Upper lobe of right lung (tissue), 1 donor: ENCODE measurements around the gene CCDC183. TPM values are rescaled to one million over a fixed set of nuclear protein-coding genes. Genes with fewer than 3 reads are reported as not detected.
"Not testable (repeated sequence)": the region's sequence is repeated elsewhere in the genome, so short reads cannot be mapped to it uniquely, and the experiment has no call there.

Experiments
- ATAC-seq: fragments of 200-7000 bp; cut with Tn5 transposase; one replicate; pipeline ENCODE4 v1.9.1; 2020; ENCODE audit warnings: mild to moderate bottlenecking, moderate library complexity
- DNase-seq: peaks from one replicate; pipeline ENCODE4 v3.0.0-alpha.2; 2020
- H3K27ac ChIP-seq: fragments of 200-600 bp; one replicate; pipeline ENCODE4 v1.8.0; 2022
- H3K27me3 ChIP-seq: fragments of 200-600 bp; one replicate; pipeline ENCODE4 v1.8.0; 2022; ENCODE audit warnings: mild to moderate bottlenecking
- H3K36me3 ChIP-seq: fragments of 200-600 bp; one replicate; pipeline ENCODE4 v1.8.0; 2022
- H3K4me1 ChIP-seq: fragments of 200-600 bp; one replicate; pipeline ENCODE4 v1.8.0; 2022
- H3K4me3 ChIP-seq: fragments of 200-600 bp; one replicate; pipeline ENCODE4 v1.8.0; 2022; ENCODE audit warnings: mild to moderate bottlenecking
- H3K9me3 ChIP-seq: fragments of 200-600 bp; one replicate; pipeline ENCODE4 v1.8.0; 2022
- CTCF ChIP-seq: fragments of 200-600 bp; IDR thresholded peaks from one replicate; pipeline ENCODE4 v1.8.0; 2022; ENCODE audit warnings: antibody characterized with exemption
- intact Hi-C: fragments of 100-400 bp; cut with DNase I; formaldehyde crosslinking; loops from one replicate; pipeline ENCODE4 v1.11.0; 2022
- total RNA-seq: library from RNA; stranded (reverse); fragmentation: NEBNext Ultra II Directional; extraction: Animal tissue kit (Norgen Biotek cat#: 25700); gene quantifications from one replicate; pipeline ENCODE4 v1.2.1, GENCODE V29; 2021
- donor health status: DM: no; HTN: yes; CAD: no; lungs with severe emphysema.

The CCDC183 gene
- total RNA-seq, 1 donor from 2014 or later: 4.0 TPM

- DNase-seq: no peak
Observed at GRCh38 chr9:136829981-136830885, 34.1 kb downstream of the CCDC183 start.

GRCh38 chr9:136831002-136831719 lies 35.0 kb downstream of the CCDC183 start:
- H3K4me3 ChIP-seq: no peak overlapping the region
- ATAC-seq (no peak), DNase-seq (no peak)
- H3K9me3 ChIP-seq: no peaks in the 10 kb centered on the region
- intact Hi-C loops: no loop called here
- peaks cover 37% of the 10 kb centered on the region for H3K36me3 ChIP-seq
- no peaks in the 10 kb centered on the region for H3K4me1 ChIP-seq
- no peaks in the 10 kb centered on the region for H3K27me3 ChIP-seq
- H3K27ac ChIP-seq: no peak overlapping the region
- no peak for TF ChIP-seq CTCF

More at GRCh38 chr9:136829981-136830885, 34.1 kb downstream of the CCDC183 start:
- intact Hi-C loops: no loop called here
- Histone ChIP-seq H3K9me3 (no peaks in the 10 kb centered on the region), H3K36me3 (peaks cover 45% of the 10 kb centered on the region), H3K4me3 (no peak overlapping the region), H3K4me1 (no peaks in the 10 kb centered on the region), H3K27ac (no peak overlapping the region), H3K27me3 (no peaks in the 10 kb centered on the region)
- no peak for TF ChIP-seq CTCF
- ATAC-seq: no peak

GRCh38 chr9:136831720-136832104 lies 35.6 kb downstream of the CCDC183 start:
- no peak for TF ChIP-seq CTCF
- DNase-seq (no peak), ATAC-seq (no peak)
- H3K27ac ChIP-seq: no peak overlapping the region
- H3K4me3 ChIP-seq: no peak overlapping the region
- peaks cover 36% of the 10 kb centered on the region for H3K36me3 ChIP-seq
- no peaks in the 10 kb centered on the region for H3K4me1 ChIP-seq
- H3K27me3 ChIP-seq: no peaks in the 10 kb centered on the region
- no peaks in the 10 kb centered on the region for H3K9me3 ChIP-seq
- intact Hi-C loops: no loop called here

GRCh38 chr9:136832581-136832980 lies 36.4 kb downstream of the CCDC183 start:
- no peaks in the 10 kb centered on the region for H3K27me3 ChIP-seq
- DNase-seq (no peak), ATAC-seq (no peak)
- intact Hi-C loops: no loop called here
- no peaks in the 10 kb centered on the region for H3K9me3 ChIP-seq
- no peak overlapping the region for H3K4me3 ChIP-seq
- no peak overlapping the region for H3K27ac ChIP-seq
- peaks cover 36% of the 10 kb centered on the region for H3K36me3 ChIP-seq
- no peak for TF ChIP-seq CTCF
- H3K4me1 ChIP-seq: no peaks in the 10 kb centered on the region

GRCh38 chr9:136833381-136834048 lies 37.4 kb downstream of the CCDC183 start:
- intact Hi-C loops, H3K9me3 ChIP-seq, H3K27ac ChIP-seq, H3K27me3 ChIP-seq, ATAC-seq, DNase-seq, H3K4me1 ChIP-seq, H3K4me3 ChIP-seq: not testable (repeated sequence)
- peaks cover 32% of the 10 kb centered on the region for H3K36me3 ChIP-seq
